HCT116 (cell line): ENCODE results near the gene ABCA5. TPM values are rescaled to one million over a fixed set of nuclear protein-coding genes. Genes with fewer than 3 reads are reported as not detected.

Experiments
- ATAC-seq: fragments of 200-7000 bp; cut with Tn5 transposase; 2 replicates; pipeline ENCODE4 v1.9.1; 2020; ENCODE audit warnings: mild to moderate bottlenecking, moderate library complexity
- BruUV-seq: library from RNA; stranded (reverse); fragments of 400-500 nt; replicated peaks from 2 replicates; lab custom pipeline; 2021; lab: Mats Ljungman, UMichigan
- CTCF ChIA-PET: fragments of 300-600 bp; sonication (Branson Sonifier 250); formaldehyde crosslinking; loops from one replicate; lab custom pipeline; 2021; ENCODE audit warnings: antibody characterized with exemption; lab: Charles Lee
- POLR2A ChIA-PET: fragments of 300-600, 350-600 bp; sonication (Branson Sonifier 250); formaldehyde crosslinking; loops from one replicate; lab custom pipeline; 2021; ENCODE audit warnings: antibody characterized with exemption; lab: Charles Lee
- RAD21 ChIA-PET, 2 experiments: fragments of 300-600 bp; sonication (Branson Sonifier 250); formaldehyde crosslinking; loops; one replicate each; lab custom pipeline; 2023; ENCODE audit warnings: low total read pairs in 2 of 2; ENCODE audit not compliant: uncharacterized antibody in 2 of 2, unreplicated experiment in 2 of 2, low non-redundant PET in 1 of 2; lab: Charles Lee
- DNase-seq: peaks from one replicate; pipeline ENCODE4 v3.0.0-alpha.2; 2010; ENCODE audit warnings: low read depth, low spot score
- H2AFZ ChIP-seq: fragments of 200-600 bp; shearing (Covaris generic), sonication (generic); 2 replicates; pipeline ENCODE4 v1.6.1; 2017; ENCODE audit warnings: low read depth, mixed run types, mixed read lengths, antibody characterized with exemption, low read length; ENCODE audit not compliant: poor library complexity, severe bottlenecking
- H3K27ac ChIP-seq: 2 replicates; pipeline ENCODE4 v1.5.1; 2012; ENCODE audit warnings: low read depth, low read length
- H3K27me3 ChIP-seq: fragments of 200-600 bp; sonication (generic); 2 replicates; pipeline ENCODE4 v1.6.1; 2016; ENCODE audit warnings: mixed run types, low read length, mixed read lengths; ENCODE audit not compliant: insufficient read depth
- H3K36me3 ChIP-seq, 2 experiments: fragments of 200-500 bp in 1 of 2; fragments of 200-600 bp in 1 of 2; sonication (Bioruptor generic) in 1 of 2; sonication (generic) in 1 of 2; 2 replicates each; pipeline versions ENCODE4 v1.5.1 to v1.6.1; 2014 to 2016; ENCODE audit warnings: low read length in 2 of 2, inconsistent platforms in 1 of 2, mixed read lengths in 1 of 2, mixed run types in 1 of 2; ENCODE audit not compliant: insufficient read depth in 2 of 2, control insufficient read depth in 1 of 2
- H3K4me1 ChIP-seq, 2 experiments: fragments of 200-600 bp in 1 of 2; sonication (generic) in 1 of 2; 2 replicates each; pipeline versions ENCODE4 v1.5.1 to v1.6.1; 2012 to 2017; ENCODE audit warnings: low read length in 2 of 2, inconsistent platforms in 1 of 2, mild to moderate bottlenecking in 1 of 2, mixed read lengths in 1 of 2, mixed run types in 1 of 2, moderate library complexity in 1 of 2; ENCODE audit not compliant: insufficient read depth in 2 of 2, control insufficient read depth in 1 of 2
- H3K4me2 ChIP-seq: fragments of 200-600 bp; sonication (generic); 2 replicates; pipeline ENCODE4 v1.6.1; 2017; ENCODE audit warnings: mixed run types, low read length, mixed read lengths
- H3K4me3 ChIP-seq, 2 experiments: fragments of 200-600 bp in 1 of 2; sonication (generic) in 1 of 2; replicated peaks in 1 of 2; 2 replicates each; pipeline ENCODE4 v1.5.1; 2011 to 2016; ENCODE audit warnings: low read length in 2 of 2, control low read depth in 1 of 2, low read depth in 1 of 2, mild to moderate bottlenecking in 1 of 2, mixed read lengths in 1 of 2, mixed run types in 1 of 2
- H3K79me2 ChIP-seq: fragments of 200-600 bp; sonication (generic); 2 replicates; pipeline ENCODE4 v1.6.1; 2017; ENCODE audit warnings: mild to moderate bottlenecking, mixed run types, low read length, moderate library complexity, mixed read lengths; ENCODE audit not compliant: insufficient read depth
- H3K9ac ChIP-seq: fragments of 200-600 bp; sonication (generic); 2 replicates; pipeline ENCODE4 v1.6.1; 2016; ENCODE audit warnings: low read length, mixed read lengths
- H3K9me2 ChIP-seq: fragments of 200-600 bp; sonication (generic), shearing (Covaris generic); 2 replicates; pipeline ENCODE4 v1.6.1; 2017; ENCODE audit warnings: mixed run types, mild to moderate bottlenecking, moderate library complexity; ENCODE audit not compliant: insufficient read depth
- H3K9me3 ChIP-seq, 2 experiments: fragments of 200-500 bp in 1 of 2; fragments of 200-600 bp in 1 of 2; sonication (Bioruptor generic) in 1 of 2; sonication (generic) in 1 of 2; 2 replicates each; pipeline ENCODE4 v1.6.1; 2014 to 2017; ENCODE audit warnings: low read length in 2 of 2, mixed read lengths in 2 of 2, inconsistent platforms in 1 of 2, low read depth in 1 of 2, mild to moderate bottlenecking in 1 of 2, mixed run types in 1 of 2, moderate library complexity in 1 of 2; ENCODE audit not compliant: control insufficient read depth in 1 of 2, insufficient read depth in 1 of 2
- H4K20me1 ChIP-seq: fragments of 200-600 bp; sonication (generic), shearing (Covaris generic); 2 replicates; pipeline ENCODE4 v1.6.1; 2017; ENCODE audit warnings: mixed run types, mild to moderate bottlenecking, moderate library complexity; ENCODE audit not compliant: insufficient read depth
- CBX3 ChIP-seq: IDR thresholded peaks from 2 replicates; pipeline ENCODE4 v1.6.1; 2012; ENCODE audit warnings: low read depth
- EGR1 ChIP-seq: IDR thresholded peaks from 2 replicates; pipeline ENCODE4 v1.6.1; 2012; ENCODE audit warnings: low read depth
- FOSL1 ChIP-seq: IDR thresholded peaks from 2 replicates; pipeline ENCODE4 v1.6.1; 2012; ENCODE audit warnings: low read depth
- POLR2A ChIP-seq: IDR thresholded peaks from 2 replicates; pipeline ENCODE4 v1.7.0; 2011; ENCODE audit warnings: borderline replicate concordance; ENCODE audit not compliant: insufficient read depth, insufficient read length; ENCODE audit errors: extremely low read depth
- SIN3A ChIP-seq: IDR thresholded peaks from 2 replicates; pipeline ENCODE4 v1.6.1; 2012; ENCODE audit warnings: low read depth
- YY1 ChIP-seq: IDR thresholded peaks from 2 replicates; pipeline ENCODE4 v1.6.1; 2011; ENCODE audit warnings: low read length, low read depth, moderate library complexity, mild to moderate bottlenecking; ENCODE audit not compliant: insufficient replicate concordance; ENCODE audit errors: extremely low read depth
- ZFX ChIP-seq: fragments of 450-650 bp; IDR thresholded peaks from 2 replicates; pipeline ENCODE4 v1.6.1; 2017
- intact Hi-C: fragments of 100-400 bp; cut with micrococcal nuclease; formaldehyde crosslinking; loops from 2 replicates; pipeline ENCODE4 v1.10.0; 2022
- total RNA-seq: library from RNA; stranded (reverse); gene quantifications from one replicate; pipeline ENCODE4 v1.2.1, GENCODE V29; 2021; ENCODE audit not compliant: unreplicated experiment
- TF ChIP-seq, protein P1 (sequence below): IDR thresholded peaks from 2 replicates; pipeline ENCODE4 v1.6.1; 2012
- TF ChIP-seq, protein P2 (sequence below): IDR thresholded peaks from 2 replicates; pipeline ENCODE4 v1.6.1; 2011; ENCODE audit warnings: mild to moderate bottlenecking, low read length, moderate library complexity; ENCODE audit not compliant: insufficient replicate concordance; ENCODE audit errors: extremely low read depth
- TF ChIP-seq, protein P3 (sequence below): IDR thresholded peaks from 2 replicates; pipeline ENCODE4 v1.6.1; 2012; ENCODE audit warnings: low read depth
- TF ChIP-seq, protein P4 (sequence below), 3 experiments: fragments of 200-600 bp in 1 of 3; sonication (generic) in 1 of 3; IDR thresholded peaks in 2 of 3; conservative IDR thresholded peaks in 1 of 3; 2 replicates each; pipeline ENCODE4 v1.5.1; 2012 to 2017; ENCODE audit warnings: low read depth in 2 of 3, low read length in 2 of 3, antibody characterized with exemption in 1 of 3, borderline replicate concordance in 1 of 3, control low read depth in 1 of 3, mild to moderate bottlenecking in 1 of 3, mixed read lengths in 1 of 3, mixed run types in 1 of 3, moderate library complexity in 1 of 3; ENCODE audit not compliant: insufficient read depth in 1 of 3

ABCA5 gene
- total RNA-seq, 1 experiment from 2014 or later: 6.8 TPM

DNA sequence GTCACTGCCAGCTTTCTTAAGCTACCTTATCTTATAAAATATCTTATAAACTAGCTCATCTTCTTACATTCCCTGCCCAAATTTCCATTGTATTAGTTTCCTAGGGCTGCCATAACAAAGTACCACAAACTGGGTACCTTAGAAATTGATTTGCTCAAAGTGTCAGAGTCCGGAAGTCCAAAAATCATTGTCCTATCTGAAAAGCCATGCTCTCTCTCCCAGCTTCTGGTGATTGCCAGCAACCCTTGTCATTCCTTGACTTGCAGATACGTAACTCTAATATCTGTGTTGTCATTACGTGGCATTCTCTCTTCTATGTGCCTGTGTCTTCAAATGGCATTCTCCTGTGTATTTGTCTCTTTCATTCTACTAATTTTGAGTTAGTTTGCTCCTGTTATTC lies 96.0 kb downstream of the ABCA5 start:
- ChIA-PET CTCF (interaction anchor here (0.6 to 6.3 kb wide), 2 partner anchors 261 to 457 kb away, joined by 3 to 86 read pairs; no protein-coding TSS in a partner anchor), POLR2A (no interaction called here), RAD21 (no interaction called here)
- no peaks in the 10 kb centered on the region for H3K36me3 ChIP-seq
- no peak overlapping the region for H2AFZ ChIP-seq
- no peaks in the 10 kb centered on the region; the same call in 1 of the 2 replicates for H3K9me2 ChIP-seq
- H3K79me2 ChIP-seq: no peaks in the 10 kb centered on the region
- no peak overlapping the region for H3K27ac ChIP-seq
- DNase-seq (no peak), ATAC-seq (no peak)
- no peaks in the 10 kb centered on the region for H4K20me1 ChIP-seq
- no peaks in the 10 kb centered on the region for H3K27me3 ChIP-seq
- no peak overlapping the region for H3K4me3 ChIP-seq
- H3K4me2 ChIP-seq: no peak overlapping the region
- TF ChIP-seq, protein P1, sequence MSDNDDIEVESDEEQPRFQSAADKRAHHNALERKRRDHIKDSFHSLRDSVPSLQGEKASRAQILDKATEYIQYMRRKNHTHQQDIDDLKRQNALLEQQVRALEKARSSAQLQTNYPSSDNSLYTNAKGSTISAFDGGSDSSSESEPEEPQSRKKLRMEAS: no peak
- TF ChIP-seq, protein P2, sequence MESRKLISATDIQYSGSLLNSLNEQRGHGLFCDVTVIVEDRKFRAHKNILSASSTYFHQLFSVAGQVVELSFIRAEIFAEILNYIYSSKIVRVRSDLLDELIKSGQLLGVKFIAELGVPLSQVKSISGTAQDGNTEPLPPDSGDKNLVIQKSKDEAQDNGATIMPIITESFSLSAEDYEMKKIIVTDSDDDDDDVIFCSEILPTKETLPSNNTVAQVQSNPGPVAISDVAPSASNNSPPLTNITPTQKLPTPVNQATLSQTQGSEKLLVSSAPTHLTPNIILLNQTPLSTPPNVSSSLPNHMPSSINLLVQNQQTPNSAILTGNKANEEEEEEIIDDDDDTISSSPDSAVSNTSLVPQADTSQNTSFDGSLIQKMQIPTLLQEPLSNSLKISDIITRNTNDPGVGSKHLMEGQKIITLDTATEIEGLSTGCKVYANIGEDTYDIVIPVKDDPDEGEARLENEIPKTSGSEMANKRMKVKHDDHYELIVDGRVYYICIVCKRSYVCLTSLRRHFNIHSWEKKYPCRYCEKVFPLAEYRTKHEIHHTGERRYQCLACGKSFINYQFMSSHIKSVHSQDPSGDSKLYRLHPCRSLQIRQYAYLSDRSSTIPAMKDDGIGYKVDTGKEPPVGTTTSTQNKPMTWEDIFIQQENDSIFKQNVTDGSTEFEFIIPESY: no peak
- no peak for TF ChIP-seq FOSL1
- TF ChIP-seq POLR2A: no peak
- no peak for TF ChIP-seq SIN3A
- TF ChIP-seq ZFX: no peak
- TF ChIP-seq, protein P3, sequence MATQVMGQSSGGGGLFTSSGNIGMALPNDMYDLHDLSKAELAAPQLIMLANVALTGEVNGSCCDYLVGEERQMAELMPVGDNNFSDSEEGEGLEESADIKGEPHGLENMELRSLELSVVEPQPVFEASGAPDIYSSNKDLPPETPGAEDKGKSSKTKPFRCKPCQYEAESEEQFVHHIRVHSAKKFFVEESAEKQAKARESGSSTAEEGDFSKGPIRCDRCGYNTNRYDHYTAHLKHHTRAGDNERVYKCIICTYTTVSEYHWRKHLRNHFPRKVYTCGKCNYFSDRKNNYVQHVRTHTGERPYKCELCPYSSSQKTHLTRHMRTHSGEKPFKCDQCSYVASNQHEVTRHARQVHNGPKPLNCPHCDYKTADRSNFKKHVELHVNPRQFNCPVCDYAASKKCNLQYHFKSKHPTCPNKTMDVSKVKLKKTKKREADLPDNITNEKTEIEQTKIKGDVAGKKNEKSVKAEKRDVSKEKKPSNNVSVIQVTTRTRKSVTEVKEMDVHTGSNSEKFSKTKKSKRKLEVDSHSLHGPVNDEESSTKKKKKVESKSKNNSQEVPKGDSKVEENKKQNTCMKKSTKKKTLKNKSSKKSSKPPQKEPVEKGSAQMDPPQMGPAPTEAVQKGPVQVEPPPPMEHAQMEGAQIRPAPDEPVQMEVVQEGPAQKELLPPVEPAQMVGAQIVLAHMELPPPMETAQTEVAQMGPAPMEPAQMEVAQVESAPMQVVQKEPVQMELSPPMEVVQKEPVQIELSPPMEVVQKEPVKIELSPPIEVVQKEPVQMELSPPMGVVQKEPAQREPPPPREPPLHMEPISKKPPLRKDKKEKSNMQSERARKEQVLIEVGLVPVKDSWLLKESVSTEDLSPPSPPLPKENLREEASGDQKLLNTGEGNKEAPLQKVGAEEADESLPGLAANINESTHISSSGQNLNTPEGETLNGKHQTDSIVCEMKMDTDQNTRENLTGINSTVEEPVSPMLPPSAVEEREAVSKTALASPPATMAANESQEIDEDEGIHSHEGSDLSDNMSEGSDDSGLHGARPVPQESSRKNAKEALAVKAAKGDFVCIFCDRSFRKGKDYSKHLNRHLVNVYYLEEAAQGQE: no peak
- TF ChIP-seq, protein P4, sequence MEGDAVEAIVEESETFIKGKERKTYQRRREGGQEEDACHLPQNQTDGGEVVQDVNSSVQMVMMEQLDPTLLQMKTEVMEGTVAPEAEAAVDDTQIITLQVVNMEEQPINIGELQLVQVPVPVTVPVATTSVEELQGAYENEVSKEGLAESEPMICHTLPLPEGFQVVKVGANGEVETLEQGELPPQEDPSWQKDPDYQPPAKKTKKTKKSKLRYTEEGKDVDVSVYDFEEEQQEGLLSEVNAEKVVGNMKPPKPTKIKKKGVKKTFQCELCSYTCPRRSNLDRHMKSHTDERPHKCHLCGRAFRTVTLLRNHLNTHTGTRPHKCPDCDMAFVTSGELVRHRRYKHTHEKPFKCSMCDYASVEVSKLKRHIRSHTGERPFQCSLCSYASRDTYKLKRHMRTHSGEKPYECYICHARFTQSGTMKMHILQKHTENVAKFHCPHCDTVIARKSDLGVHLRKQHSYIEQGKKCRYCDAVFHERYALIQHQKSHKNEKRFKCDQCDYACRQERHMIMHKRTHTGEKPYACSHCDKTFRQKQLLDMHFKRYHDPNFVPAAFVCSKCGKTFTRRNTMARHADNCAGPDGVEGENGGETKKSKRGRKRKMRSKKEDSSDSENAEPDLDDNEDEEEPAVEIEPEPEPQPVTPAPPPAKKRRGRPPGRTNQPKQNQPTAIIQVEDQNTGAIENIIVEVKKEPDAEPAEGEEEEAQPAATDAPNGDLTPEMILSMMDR (IDR thresholded peaks at IDR 0.05 in 2 of 3, conservative IDR thresholded peaks at IDR 0.05 in 1 of 3; ENCODE audit: borderline replicate concordance in 1 of 3, insufficient read depth in 1 of 3, low read depth in 2 of 3, low read length in 2 of 3): no peak
- no peak for TF ChIP-seq EGR1
- TF ChIP-seq CBX3: no peak
- no peak for TF ChIP-seq YY1
- intact Hi-C loops: no loop called here
- H3K9me3 ChIP-seq: no peaks in the 10 kb centered on the region
- H3K9ac ChIP-seq: no peak overlapping the region
- 0 out of 4 replicates have a peak, but pooled peaks cover 0 to 3% of the 10 kb centered on the region in 2 experiments for H3K4me1 ChIP-seq
- BruUV-seq: no TSS peak
